Measurements from ENCODE around the gene CTDP1. TPM values are rescaled to one million over a fixed set of nuclear protein-coding genes. Genes with fewer than 3 reads are reported as not detected.

The CTDP1 gene
- total and polyA plus RNA-seq, 4 donors, result 2.7 to 13.9 (median 10.5) TPM

GRCh38 chr18:79642626-79643025 is 37.0 kb upstream of the CTDP1 start:
- H3K36me3 ChIP-seq (ENCODE audit: control insufficient read depth in 4 of 4, insufficient read depth in 3 of 4, low read depth in 1 of 4, low read length in 3 of 4), result no peaks in the 10 kb centered on the region
- H3K27ac ChIP-seq (ENCODE audit: low read depth in 1 of 2, low read length in 2 of 2), result no peak overlapping the region
- no peak for DNase-seq (ENCODE audit: low spot score)
- H3K27me3 ChIP-seq (ENCODE audit: control insufficient read depth in 4 of 4, insufficient read depth in 4 of 4, low read length in 3 of 4), result peaks cover 0 to 5% (median 1%) of the 10 kb centered on the region in 4 donors
- H3K4me1 ChIP-seq (ENCODE audit: control insufficient read depth in 4 of 4, insufficient read depth in 4 of 4, low read length in 3 of 4), result peaks cover 0 to 5% (median 0%) of the 10 kb centered on the region in 4 donors
- peaks cover 0 to 1% (median 0%) of the 10 kb centered on the region in 4 donors for H3K9me3 ChIP-seq (ENCODE audit: control insufficient read depth in 4 of 4, low read length in 3 of 4)
- H3K9ac ChIP-seq (ENCODE audit: low read depth in 1 of 2, low read length in 2 of 2), result no peak overlapping the region
- TF ChIP-seq YY1 (IDR thresholded peaks at IDR 0.05) (no peak), FOXA2 (IDR thresholded peaks at IDR 0.05) (no peak), EGR1 (IDR thresholded peaks at IDR 0.05; ENCODE audit: low read depth in 2 of 2) (no peak), JUND (IDR thresholded peaks at IDR 0.05) (no peak), SP1 (IDR thresholded peaks at IDR 0.05) (no peak), GABPA (IDR thresholded peaks at IDR 0.05 in 1 of 2, conservative IDR thresholded peaks at IDR 0.05 in 1 of 2) (no peak), TAF1 (conservative IDR thresholded peaks at IDR 0.05) (no peak), MAX (IDR thresholded peaks at IDR 0.05) (no peak), NR2F2 (IDR thresholded peaks at IDR 0.05) (no peak), RXRA (IDR thresholded peaks at IDR 0.05) (no peak)
- TF ChIP-seq, protein P1, sequence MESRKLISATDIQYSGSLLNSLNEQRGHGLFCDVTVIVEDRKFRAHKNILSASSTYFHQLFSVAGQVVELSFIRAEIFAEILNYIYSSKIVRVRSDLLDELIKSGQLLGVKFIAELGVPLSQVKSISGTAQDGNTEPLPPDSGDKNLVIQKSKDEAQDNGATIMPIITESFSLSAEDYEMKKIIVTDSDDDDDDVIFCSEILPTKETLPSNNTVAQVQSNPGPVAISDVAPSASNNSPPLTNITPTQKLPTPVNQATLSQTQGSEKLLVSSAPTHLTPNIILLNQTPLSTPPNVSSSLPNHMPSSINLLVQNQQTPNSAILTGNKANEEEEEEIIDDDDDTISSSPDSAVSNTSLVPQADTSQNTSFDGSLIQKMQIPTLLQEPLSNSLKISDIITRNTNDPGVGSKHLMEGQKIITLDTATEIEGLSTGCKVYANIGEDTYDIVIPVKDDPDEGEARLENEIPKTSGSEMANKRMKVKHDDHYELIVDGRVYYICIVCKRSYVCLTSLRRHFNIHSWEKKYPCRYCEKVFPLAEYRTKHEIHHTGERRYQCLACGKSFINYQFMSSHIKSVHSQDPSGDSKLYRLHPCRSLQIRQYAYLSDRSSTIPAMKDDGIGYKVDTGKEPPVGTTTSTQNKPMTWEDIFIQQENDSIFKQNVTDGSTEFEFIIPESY (IDR thresholded peaks at IDR 0.05), result no peak
- TF ChIP-seq, protein P2, sequence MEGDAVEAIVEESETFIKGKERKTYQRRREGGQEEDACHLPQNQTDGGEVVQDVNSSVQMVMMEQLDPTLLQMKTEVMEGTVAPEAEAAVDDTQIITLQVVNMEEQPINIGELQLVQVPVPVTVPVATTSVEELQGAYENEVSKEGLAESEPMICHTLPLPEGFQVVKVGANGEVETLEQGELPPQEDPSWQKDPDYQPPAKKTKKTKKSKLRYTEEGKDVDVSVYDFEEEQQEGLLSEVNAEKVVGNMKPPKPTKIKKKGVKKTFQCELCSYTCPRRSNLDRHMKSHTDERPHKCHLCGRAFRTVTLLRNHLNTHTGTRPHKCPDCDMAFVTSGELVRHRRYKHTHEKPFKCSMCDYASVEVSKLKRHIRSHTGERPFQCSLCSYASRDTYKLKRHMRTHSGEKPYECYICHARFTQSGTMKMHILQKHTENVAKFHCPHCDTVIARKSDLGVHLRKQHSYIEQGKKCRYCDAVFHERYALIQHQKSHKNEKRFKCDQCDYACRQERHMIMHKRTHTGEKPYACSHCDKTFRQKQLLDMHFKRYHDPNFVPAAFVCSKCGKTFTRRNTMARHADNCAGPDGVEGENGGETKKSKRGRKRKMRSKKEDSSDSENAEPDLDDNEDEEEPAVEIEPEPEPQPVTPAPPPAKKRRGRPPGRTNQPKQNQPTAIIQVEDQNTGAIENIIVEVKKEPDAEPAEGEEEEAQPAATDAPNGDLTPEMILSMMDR (IDR thresholded peaks at IDR 0.05; ENCODE audit: low read depth, low read length, missing input control), result no peak
- WGBS, result 85% methylated on average over 6 of the region's 6 CpGs
- no peak overlapping the region for H3K4me3 ChIP-seq (ENCODE audit: low read depth in 1 of 3, low read length in 3 of 3)

DNA sequence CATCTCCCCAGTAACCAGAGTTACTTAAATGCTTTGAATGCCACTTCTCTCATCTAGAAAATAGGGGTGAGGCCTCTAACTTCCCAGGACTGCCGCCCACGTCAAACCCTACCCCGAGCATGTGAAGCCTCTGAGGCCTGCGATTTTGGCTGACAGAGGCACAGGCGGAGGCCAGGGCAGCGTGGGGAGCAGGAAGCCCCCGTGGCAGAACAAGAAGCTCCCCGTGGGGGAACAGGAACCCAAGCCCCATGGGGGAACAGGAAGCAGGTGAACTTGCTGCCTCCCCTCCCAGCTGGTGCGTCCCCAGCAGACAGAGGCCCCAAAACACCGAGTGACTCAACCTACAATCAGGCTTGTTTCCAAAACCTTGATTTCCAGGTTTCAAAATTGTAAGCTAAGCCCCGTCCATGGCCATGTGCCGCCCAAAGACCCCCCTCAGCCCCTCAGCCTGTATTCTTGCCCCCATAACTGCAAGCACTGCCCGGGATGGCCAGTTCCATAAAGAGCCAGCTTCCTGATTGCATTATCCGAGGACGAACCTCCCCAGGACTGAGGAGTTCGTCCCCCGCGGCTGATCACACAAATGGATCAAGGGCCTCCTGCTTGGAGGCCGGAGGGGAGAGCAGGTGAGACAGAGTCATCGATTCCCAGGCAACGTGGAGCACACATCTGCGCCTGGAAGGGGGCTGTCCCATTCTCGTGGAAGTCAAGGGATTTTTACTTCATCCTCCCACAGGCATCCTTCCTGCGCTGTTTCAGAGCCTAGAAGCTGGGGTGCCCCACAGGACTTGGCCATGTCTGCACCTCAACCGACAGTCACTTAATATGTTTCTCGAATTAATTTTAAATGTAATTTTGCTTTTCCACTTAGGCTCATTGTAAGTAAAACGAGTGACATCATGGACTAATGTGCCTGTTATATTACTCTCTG is 36.3 kb upstream of the CTDP1 start:
- Histone ChIP-seq H3K9me3 (ENCODE audit: control insufficient read depth in 4 of 4, low read length in 3 of 4) (no peaks in the 10 kb centered on the region), H3K9ac (ENCODE audit: low read depth in 1 of 2, low read length in 2 of 2) (no peak overlapping the region), H3K36me3 (ENCODE audit: control insufficient read depth in 4 of 4, insufficient read depth in 3 of 4, low read depth in 1 of 4, low read length in 3 of 4) (no peaks in the 10 kb centered on the region), H3K4me3 (ENCODE audit: low read depth in 1 of 3, low read length in 3 of 3) (no peak overlapping the region), H3K27me3 (ENCODE audit: control insufficient read depth in 4 of 4, insufficient read depth in 4 of 4, low read length in 3 of 4) (peaks cover 0 to 2% (median under 1%) of the 10 kb centered on the region in 4 donors), H3K4me1 (ENCODE audit: control insufficient read depth in 4 of 4, insufficient read depth in 4 of 4, low read length in 3 of 4) (peaks cover 0 to 5% (median 0%) of the 10 kb centered on the region in 4 donors), H3K27ac (ENCODE audit: low read depth in 1 of 2, low read length in 2 of 2) (no peak overlapping the region)
- 72% methylated on average over 27 of the region's 27 CpGs for WGBS
- TF ChIP-seq, protein P1 (IDR thresholded peaks at IDR 0.05), result no peak
- no peak for TF ChIP-seq MAX (IDR thresholded peaks at IDR 0.05)
- TF ChIP-seq HNF4G (IDR thresholded peaks at IDR 0.05), result no peak
- no peak for TF ChIP-seq SP1 (IDR thresholded peaks at IDR 0.05)
- no peak for TF ChIP-seq FOXA2 (IDR thresholded peaks at IDR 0.05)
- TF ChIP-seq FOXA1 (IDR thresholded peaks at IDR 0.05), result no peak
- TF ChIP-seq, protein P2 (IDR thresholded peaks at IDR 0.05; ENCODE audit: low read depth, low read length, missing input control), result no peak
- TF ChIP-seq NR2F2 (IDR thresholded peaks at IDR 0.05), result no peak
- no peak for TF ChIP-seq EGR1 (IDR thresholded peaks at IDR 0.05; ENCODE audit: low read depth in 2 of 2)
- TF ChIP-seq GABPA (IDR thresholded peaks at IDR 0.05 in 1 of 2, conservative IDR thresholded peaks at IDR 0.05 in 1 of 2), result no peak
- DNase-seq (ENCODE audit: low spot score), result no peak

Data from liver (tissue), 9 donors.